HG02571 (cell line): ENCODE data around the gene AUH.

Experiments
- ATAC-seq: cut with Tn5 transposase; IDR thresholded peaks from one replicate; pipeline ENCODE4 v1.9.1; 2021; ENCODE audit warnings: mild to moderate bottlenecking, moderate library complexity; ENCODE audit not compliant: unreplicated experiment

Gene AUH

DNA sequence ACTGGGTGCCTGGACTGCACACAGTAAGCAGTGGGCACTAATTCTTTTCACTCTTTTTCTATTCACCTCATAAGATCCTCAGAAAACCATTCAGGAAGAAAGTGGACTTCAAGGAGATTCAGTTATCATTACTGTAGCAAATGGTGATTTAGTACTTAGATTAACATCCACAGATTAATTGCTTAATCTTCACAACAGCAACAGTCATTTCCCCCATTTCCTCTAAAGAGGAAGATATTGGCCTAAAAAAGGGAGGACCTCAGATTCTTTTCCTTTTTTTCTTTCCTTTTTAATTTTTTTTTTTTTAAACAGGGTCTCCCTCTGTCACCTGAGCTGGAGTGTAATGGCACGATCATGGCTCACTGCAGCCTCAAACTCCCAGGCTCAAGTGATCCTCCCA, 64.4 kb downstream of the AUH start:
- no peak for ATAC-seq

DNA sequence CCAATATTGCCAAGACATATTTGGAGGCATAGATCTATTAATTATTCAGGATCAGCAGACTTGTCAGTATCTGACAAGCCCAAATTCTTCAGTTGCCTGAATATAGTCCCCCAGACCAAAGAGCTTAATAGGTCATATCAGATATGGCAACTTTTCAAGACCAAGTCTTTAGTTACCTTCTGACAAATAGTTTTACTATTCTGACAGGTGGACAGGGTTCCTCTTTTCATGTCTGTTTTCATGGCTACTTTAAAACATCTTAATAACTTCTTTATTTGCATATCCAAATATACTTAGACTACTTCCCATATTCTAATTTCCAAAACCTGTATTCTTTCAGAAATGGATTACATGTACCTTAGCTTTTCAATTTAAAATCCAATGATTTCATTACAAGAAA, 65.4 kb downstream of the AUH start:
- no peak for ATAC-seq

DNA sequence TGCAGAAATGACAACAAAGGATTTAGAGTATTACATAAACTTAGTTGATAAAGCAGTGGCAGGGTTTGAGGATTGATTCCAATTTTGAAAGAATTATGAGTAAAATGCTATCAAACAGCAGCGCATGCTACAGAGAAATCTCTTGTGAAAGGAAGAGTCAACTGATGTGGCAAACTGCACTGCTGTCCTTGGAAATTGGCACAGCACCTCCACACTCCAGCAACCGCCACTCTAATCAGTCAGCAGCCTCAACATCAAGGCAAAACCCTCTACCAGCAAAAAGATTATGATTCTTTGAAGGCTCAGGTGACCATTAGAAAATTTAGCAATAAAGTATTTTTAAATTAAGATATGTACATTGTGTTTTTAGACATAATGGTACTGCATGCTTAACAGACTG, 66.4 kb downstream of the AUH start:
- no peak for ATAC-seq

DNA sequence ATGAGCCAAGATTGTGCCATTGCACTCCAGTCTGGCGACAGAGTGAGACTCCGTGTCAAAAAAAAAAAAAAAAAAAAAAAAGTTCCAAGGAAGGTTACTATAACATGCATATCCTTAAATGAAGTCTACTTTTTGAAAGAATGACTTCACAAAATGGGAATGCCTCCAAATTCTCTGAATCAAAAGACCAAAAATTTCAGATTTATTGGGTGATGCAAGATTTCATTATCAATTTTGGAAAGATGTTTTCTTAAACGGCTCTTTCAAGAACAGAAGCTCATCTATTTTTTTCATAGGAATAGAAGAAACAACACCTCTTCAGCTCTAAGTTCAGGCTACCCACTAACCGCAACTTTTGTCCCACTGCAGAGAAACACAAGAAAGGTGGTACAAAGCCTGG, 69.9 kb downstream of the AUH start:
- no peak for ATAC-seq

DNA sequence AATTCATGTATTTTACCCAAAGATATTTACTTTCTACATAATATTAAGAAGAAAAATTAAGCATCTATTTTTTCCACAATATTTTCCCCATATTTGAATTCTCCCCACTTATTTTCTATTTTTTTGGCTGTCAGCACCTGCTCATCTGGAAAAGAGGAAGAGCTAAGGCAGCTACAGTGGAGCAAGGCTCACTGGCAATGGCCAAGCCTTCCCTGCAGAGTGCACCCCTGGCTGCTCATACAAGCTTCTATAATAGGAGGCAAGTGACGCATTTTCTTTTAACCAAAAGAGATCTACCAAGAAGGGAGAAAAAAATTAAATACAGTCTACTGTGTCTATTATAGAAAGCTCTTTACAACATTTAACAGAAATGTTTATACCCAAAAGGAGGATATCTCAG, 72.5 kb downstream of the AUH start:
- ATAC-seq: no peak

DNA sequence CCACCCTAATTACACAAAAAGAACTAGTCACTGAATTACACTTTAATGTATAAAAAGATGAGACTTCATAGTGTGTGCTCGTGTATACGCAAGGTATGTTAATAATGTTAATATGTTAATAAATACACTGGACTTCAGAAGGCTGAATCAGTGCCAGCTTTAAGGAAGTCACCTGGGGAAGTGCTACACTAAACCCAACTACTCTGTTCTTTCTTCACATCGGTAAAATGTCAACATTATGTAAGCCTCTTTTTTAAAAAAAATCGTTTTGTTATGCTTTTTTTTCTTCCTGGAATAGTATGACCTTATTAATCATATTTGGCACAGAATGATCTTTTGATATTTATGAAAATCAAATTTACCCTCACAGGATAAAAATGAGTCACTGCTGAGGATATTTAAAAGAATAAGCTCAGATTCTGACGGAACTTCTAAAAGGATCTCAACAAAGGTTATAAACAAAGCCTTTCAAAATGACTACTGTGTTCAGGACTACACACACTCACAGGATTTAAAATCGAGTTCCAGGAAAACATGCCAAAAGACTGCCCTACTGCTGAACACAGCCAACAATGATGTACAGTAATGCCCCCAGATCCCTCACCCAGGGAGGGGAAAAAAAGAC, 75.9 kb downstream of the AUH start:
- no peak for ATAC-seq

DNA sequence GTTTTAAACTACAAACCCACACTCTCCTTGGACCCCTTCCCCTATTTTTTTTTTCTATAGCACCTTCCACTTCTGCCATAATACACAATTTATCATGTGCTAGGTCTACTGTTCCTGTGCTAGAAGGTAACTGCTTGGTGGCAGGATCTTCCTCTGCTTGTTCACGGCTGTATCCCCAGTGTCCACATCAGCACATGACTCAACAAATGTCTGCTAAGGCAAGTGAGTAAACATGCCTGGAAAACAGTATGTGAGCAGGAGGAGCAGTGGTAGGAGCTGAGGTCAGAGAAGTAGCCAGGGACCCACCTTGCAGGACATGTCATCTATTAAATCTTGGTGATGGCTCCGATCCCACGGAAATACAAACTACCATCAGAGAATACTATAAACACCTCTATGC, 79.4 kb downstream of the AUH start:
- ATAC-seq: no peak

DNA sequence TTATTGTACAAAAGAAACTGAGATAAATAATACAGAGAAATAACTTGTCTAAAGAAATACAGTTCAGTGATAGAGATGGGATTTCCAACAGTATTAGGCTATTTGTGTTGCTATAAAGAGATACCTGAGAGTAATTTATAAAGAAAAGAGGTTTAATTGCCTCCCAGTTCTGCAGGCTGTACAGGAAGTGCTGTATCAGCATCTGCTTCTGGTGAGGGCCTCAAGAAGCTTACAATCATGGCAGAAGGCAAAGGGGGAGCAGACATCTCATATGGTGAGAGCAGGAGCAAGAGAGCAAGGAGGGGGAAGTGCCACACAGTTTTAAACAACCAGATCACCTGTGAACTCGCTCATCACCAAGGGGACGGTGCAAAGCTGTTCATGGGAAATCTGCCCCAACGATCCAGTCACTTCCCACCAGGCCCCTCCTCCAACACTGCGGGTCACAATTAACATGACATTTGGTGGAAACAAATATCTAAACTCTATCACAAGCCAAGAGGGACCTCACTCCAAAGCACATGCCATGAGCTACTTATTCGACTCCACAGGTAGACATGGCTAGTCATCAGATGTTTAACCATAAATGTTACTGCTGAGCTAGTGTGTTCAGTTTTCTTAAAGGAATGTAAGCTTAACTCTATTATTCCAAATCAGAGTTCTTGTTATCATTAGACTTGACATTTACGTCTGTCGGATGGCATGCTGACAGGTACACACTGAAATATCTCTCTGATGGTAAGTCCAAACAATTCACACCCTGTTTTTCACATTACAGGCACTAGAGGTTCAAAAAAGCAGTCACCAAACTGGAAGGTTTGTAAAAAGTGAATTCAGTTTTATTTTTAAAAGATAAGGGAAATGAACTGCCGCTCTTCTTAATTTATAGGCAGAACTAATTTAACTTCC, 82.2 kb downstream of the AUH start:
- ATAC-seq: no peak

DNA sequence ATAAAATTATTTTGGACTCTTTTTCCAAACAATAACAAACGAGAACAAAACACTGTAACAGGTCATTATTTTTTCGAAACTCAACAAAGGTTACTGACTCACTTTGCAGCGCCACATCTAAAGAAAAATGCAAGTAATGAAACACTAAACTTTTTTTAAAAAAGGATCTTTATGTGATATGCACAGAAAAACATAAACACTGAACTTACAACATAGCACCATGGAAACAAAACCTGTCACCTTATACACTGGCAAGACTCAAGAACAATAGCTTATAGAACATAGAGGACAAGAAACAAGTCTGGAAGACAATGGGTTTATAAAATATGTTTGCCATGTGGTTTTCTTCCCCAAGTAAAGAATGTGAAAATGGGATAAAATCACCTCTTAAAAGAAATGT, 85.2 kb downstream of the AUH start:
- no peak for ATAC-seq

DNA sequence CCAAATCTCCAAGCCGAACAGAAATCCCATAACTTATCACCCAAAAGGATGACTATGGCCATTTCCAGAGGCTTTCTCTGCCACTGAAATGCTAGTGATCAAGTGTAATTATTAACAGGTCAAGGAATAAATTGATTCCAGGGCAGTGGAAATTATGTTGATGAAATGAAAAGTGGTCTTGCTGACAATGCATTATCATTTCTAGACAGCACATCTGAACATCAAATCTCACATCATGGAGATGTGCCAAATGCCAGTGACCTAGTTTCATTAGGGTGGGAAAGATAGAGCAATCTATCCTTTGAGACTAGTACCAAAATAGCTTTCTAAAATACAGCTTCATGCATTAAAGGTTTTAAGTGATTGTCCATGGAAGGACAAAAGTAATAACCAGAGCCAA, 86.1 kb downstream of the AUH start:
- ATAC-seq: no peak

DNA sequence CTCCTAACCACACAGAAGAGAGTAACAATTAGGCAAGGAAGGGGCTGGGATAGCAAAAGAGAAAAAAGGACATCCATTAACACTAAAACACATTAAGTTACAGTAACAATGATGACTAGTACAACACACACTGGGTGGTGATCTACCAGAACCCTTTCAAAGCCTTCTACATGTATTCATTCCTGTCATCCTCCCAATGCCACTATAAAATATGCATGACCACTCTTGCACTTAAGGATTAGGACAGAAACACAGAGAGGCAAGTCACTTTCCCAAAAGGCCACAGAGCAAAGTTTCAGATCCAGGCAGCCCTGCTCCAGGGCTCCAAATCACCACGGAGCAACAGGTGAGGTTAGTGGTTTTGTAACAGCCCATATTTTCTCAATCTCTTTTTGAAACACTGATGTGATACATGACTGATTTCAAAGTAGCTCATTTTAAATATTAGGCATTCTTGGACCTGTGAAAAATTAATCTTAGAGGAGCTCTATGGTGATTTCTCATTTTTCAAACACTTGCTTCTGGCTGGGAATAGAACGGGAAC, 86.7 kb downstream of the AUH start:
- ATAC-seq: no peak

DNA sequence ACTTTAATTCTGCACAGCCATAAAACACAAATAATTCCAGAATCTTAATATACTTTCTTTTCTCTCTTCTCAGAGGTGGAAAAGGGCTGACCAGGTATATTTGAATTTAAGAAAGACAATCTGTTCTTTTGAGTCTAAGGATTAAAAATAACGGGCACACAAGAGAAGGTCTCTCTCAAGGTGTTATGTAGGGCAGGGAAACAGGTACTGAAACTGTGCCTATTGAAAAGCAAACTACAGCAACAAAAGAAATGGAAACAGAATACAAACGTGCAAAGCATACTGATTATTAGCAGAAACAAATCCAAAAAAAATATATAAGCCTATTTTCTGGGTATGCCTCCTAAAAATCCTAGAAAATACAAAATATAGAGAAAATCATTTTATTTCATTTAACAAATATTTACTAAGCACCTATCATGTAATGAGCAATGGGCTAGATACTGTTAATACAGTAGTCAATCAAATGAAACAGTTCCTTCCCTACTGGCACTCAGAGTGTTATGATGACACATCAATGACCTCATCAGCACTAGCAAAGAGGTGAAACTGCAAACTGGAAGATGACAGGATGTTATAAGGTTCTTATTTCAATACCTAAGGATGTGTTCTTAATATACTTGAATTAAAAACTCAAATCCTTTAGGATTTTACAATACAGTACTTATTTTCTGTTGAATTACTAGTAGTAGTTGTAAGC, 87.7 kb downstream of the AUH start:
- no peak for ATAC-seq

DNA sequence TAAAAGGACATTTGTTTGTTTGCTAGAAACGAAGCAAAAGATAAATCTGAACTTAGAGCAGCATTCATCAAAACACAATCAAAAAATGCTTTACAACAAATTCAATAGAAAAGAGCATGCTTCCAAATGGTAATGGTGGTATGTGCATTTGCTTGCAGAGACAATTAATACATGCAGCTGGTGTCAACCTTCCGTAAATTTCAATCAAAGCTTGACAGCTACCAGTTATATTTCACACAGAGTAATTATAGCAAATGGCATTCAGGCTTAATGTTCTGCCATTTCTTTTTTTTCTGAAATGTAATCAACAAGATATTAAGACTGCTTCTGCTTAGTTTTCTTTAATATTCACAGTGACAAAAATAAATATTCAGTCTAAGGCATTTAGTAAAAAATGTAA, 90.6 kb downstream of the AUH start:
- ATAC-seq: no peak

DNA sequence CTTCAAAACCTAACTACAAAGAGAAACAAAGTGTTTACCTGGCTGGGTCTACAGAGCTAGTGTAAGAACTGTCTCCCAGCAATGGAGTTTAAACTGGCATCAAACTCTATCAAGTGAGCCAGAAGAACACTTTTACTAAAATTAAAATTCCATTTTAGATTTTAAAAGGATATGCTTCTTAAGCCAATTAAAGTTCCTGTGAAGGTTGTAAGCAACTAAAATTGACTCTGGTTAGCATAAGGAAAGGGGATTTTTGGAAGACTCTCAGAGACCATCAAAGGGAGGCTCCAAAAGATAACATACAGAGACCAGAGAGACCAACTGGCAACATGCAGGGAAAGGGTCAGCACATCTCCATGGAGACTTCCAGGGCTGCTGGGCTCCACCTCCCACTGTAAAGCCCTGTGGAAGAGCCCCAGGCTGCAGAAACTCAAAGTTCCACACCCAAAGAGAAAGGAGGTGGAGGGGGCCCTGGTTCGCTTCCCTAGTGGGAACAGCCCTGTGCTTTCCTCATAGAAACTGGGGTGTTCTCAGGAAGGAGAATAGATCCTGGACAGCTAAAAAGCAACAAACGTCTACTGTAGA, 91.7 kb downstream of the AUH start:
- no peak for ATAC-seq

DNA sequence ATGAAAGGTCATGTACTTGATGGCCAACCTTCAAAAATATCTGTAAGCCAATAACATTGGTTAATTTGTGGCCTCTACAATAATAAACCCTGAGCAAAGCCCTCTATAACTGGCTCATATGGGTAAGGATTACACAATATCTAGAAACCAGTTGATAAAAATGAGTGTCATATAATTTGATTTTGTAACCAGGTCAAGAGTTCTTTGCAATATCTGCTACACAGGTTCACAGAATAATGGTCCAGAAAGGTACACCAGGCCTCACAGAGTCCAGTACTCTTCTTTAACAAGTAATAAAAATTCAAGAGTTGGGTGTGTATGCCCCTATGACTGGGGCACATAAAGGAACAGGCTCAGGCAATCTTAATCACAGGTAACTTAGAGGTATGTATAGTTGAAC, 95.3 kb downstream of the AUH start:
- no peak for ATAC-seq

DNA sequence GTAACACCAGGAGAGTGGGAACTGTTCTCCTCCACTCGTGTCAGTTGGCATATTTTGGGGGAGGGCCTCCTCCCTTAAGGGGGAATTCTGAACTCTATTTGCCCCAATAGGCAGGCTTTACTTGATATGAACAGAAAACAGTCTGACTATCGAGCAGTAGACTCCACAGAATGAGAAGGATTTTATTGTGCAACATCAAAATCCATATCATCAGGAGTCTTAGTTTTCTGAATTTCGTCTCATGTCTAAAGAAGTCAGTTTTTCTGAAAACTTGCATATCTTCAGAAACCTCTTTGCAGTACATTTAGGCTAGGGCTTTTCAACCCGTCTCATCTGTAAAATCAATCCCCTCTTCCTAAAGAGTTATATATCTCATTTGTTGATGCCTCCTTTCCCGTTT, 96.2 kb downstream of the AUH start:
- ATAC-seq: no peak

DNA sequence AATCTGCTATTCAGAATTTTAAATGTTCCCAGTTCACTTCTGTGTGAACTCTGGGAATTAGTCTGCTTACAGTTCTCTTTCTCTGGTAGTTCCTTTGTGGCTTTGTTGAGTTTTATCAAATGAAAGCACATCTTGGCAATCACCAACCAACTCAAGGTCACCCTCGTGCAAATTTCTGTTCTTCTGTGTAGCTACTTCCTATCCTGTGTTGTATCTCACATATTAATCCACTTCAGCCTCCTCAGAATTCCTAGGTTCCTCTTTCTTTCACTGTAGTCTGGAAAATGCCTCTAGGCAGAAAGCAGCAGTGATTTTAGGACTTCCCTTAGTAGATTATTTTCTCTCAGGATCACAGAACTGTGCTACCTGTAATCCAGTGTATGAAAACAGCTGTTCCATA, 100.3 kb downstream of the AUH start:
- no peak for ATAC-seq

DNA sequence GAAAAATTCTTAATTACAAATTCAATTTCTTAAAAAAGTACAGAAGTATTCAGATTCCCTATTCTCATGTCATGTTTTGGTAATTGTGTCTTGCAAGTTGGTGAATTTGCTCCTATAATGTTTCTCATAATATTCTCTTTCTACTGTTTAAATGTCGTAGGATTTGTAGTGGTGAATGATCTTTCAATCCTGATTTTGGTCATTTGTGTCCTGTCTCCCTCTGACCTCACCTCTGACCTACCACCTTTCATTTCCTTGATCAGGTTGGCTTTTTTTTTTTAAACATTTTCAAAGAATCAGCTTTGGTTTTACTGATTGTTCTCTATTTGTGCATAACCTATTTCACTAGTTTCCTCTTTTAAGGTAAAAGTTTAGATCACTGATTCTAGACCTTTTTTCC, 102.6 kb downstream of the AUH start:
- ATAC-seq: no peak

DNA sequence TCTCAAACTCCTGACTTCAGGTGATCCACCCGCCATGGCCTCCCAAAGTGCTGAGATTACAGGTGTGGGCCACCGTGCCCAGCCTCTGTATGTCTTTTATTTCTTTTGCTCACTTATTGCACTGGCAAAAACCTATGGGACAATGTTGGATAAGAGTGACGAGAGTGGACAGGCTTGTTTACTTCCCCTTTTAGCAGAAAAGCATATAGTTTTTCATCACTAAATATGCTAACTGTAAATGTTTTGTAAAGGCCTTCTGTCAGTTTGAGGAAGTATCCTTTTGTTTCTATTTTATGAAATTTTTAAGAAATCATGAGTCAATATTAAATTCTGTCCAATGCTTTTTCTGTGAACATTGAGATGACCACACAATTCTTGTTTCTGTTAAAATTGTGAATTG, 103.3 kb downstream of the AUH start:
- ATAC-seq: no peak

DNA sequence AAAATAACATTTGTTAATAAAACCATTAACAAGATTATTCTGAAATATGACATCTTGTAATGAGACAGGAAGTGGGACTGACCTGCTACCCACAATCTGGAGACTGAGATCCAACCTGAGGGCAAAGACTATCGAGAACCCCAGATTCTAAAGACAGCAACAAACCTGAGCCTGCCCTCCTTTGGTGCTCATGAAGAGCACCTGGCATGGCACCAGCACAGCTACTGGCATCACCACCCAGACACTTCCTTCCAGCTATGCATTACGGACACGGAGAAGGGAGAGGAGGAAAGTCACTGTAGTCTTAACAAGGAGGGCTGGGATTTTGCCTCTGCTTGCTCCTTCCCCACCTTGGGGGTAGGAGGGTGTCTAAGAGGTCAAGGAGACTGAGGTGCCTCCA, 105.5 kb downstream of the AUH start:
- no peak for ATAC-seq

DNA sequence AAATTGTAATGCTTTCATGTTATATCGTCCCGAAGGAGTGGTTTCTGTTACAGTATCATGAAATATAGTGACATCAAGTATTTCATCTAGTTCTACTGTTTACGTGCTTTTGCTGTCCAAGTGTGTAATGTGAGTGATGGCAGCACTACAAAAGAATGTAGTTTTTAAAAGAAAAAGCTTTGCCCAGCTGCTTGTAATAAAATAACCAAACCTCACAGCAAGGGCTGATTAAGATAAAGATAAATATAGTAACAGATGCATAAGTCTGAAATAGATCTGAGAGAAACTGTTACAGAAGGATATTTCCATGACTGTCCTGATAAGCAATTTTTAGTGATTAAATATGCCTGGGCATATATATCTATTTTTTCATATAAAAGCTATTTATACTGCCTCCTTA, 106.4 kb downstream of the AUH start:
- ATAC-seq: no peak
